Neural cell (in vitro differentiated cells): ENCODE results near the gene AFAP1L1.

ENCODE experiments used
- EZH2 ChIP-seq: fragments of 200-600, 300-800 bp; shearing (Covaris generic), sonication (generic); IDR thresholded peaks from 2 replicates; pipeline ENCODE4 v1.6.1; 2014; ENCODE audit warnings: antibody characterized with exemption, low read length, borderline replicate concordance, mild to moderate bottlenecking; ENCODE audit not compliant: insufficient read depth, poor library complexity, severe bottlenecking
- POLR2AphosphoS5 ChIP-seq: IDR thresholded peaks from 2 replicates; pipeline ENCODE4 v1.6.1; 2012
- RAD21 ChIP-seq: fragments of 450-650 bp; conservative IDR thresholded peaks from 2 replicates; pipeline ENCODE4 v1.6.1; 2014; ENCODE audit warnings: antibody characterized with exemption, mild to moderate bottlenecking, moderate library complexity
- TAF1 ChIP-seq: IDR thresholded peaks from 2 replicates; pipeline ENCODE4 v1.6.1; 2012; ENCODE audit warnings: low read depth
- TF ChIP-seq, protein P1 (sequence below): fragments of 450-650 bp; IDR thresholded peaks from 2 replicates; pipeline ENCODE4 v1.5.1; 2014; ENCODE audit warnings: antibody characterized with exemption, mild to moderate bottlenecking, moderate library complexity; ENCODE audit not compliant: poor library complexity, severe bottlenecking
- TF ChIP-seq, protein P2 (sequence below): IDR thresholded peaks from 2 replicates; pipeline ENCODE4 v1.6.1; 2012; ENCODE audit warnings: borderline replicate concordance

- TF ChIP-seq, protein P1, sequence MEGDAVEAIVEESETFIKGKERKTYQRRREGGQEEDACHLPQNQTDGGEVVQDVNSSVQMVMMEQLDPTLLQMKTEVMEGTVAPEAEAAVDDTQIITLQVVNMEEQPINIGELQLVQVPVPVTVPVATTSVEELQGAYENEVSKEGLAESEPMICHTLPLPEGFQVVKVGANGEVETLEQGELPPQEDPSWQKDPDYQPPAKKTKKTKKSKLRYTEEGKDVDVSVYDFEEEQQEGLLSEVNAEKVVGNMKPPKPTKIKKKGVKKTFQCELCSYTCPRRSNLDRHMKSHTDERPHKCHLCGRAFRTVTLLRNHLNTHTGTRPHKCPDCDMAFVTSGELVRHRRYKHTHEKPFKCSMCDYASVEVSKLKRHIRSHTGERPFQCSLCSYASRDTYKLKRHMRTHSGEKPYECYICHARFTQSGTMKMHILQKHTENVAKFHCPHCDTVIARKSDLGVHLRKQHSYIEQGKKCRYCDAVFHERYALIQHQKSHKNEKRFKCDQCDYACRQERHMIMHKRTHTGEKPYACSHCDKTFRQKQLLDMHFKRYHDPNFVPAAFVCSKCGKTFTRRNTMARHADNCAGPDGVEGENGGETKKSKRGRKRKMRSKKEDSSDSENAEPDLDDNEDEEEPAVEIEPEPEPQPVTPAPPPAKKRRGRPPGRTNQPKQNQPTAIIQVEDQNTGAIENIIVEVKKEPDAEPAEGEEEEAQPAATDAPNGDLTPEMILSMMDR: no peak
- TF ChIP-seq EZH2 (no peak), POLR2AphosphoS5 (no peak), RAD21 (no peak), TAF1 (no peak)
- TF ChIP-seq, protein P2, sequence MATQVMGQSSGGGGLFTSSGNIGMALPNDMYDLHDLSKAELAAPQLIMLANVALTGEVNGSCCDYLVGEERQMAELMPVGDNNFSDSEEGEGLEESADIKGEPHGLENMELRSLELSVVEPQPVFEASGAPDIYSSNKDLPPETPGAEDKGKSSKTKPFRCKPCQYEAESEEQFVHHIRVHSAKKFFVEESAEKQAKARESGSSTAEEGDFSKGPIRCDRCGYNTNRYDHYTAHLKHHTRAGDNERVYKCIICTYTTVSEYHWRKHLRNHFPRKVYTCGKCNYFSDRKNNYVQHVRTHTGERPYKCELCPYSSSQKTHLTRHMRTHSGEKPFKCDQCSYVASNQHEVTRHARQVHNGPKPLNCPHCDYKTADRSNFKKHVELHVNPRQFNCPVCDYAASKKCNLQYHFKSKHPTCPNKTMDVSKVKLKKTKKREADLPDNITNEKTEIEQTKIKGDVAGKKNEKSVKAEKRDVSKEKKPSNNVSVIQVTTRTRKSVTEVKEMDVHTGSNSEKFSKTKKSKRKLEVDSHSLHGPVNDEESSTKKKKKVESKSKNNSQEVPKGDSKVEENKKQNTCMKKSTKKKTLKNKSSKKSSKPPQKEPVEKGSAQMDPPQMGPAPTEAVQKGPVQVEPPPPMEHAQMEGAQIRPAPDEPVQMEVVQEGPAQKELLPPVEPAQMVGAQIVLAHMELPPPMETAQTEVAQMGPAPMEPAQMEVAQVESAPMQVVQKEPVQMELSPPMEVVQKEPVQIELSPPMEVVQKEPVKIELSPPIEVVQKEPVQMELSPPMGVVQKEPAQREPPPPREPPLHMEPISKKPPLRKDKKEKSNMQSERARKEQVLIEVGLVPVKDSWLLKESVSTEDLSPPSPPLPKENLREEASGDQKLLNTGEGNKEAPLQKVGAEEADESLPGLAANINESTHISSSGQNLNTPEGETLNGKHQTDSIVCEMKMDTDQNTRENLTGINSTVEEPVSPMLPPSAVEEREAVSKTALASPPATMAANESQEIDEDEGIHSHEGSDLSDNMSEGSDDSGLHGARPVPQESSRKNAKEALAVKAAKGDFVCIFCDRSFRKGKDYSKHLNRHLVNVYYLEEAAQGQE: no peak
Observed at GRCh38 chr5:149382517-149383220, 111.0 kb downstream of the AFAP1L1 start.
